Right renal cortex interstitium (tissue), 3 donors: ENCODE results near the gene RBM41. TPM values are rescaled to one million over a fixed set of nuclear protein-coding genes. Genes with fewer than 3 reads are reported as not detected.
"Not testable (repeated sequence)": the region's sequence is repeated elsewhere in the genome, so short reads cannot be mapped to it uniquely, and the experiment has no call there.

ENCODE experiments used
- DNase-seq, 3 donors: peaks; one replicate each; pipeline ENCODE4 v3.0.0-alpha.2; 2013; ENCODE audit warnings: low read depth in 3 of 3, low spot score in 2 of 3
- polyA plus RNA-seq, 3 donors: library from polyadenylated mRNA; unstranded; fragments of 120-200 nt; gene quantifications; one replicate each; pipeline ENCODE4 v1.2.1, GENCODE V29; 2013; ENCODE audit not compliant: insufficient read length in 3 of 3

RBM41 gene
- polyA plus RNA-seq, result 10 to 100 TPM; 21.1 to 23.4 (median 21.2) TPM

DNA sequence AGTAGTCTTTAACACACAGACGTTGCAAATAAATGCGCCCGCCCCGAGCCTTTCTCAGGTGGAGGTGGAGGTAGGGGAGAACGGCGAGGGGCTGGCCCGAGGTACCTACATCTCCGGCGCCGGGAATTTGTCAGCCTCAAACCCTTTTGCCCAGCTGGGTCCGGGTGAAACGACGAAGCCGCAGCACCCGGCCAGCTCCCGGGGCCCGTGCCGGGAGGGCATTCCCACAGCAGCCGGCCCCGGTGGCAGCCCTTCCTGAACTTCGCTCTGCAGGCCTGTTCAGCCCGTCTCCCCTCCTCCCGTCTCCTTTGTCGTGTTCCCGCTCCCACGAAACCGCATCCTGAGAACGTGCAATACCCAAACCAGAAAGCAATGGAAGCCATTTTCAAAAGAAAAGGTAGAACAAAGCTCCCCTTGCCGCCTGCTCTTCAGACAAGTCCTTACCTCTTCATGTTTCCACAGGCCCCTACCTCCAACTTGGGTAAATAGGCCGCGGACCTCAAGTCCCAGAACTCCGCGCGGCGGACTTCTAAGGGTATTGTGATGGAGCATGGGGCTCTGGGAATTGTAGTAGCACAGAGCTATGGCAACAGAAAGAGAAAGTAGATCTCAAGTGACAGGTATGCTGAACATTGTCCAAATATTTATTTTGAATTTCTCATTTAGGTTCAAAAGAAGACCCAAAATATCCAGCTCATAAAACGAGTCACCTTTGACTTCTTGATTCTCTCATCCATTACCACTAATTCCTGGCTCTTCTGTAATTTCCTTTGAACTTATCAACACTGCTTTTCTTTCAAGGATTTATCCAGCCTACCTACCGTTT is at the start of gene RBM41:
Gene RBM41 (minus strand): TSS at position 501 of the 826 bp plus-strand sequence. CDS start 49 bp downstream, at position 452.
- DNase-seq, result peak; percentile 38 to 63 (median 55)

DNA sequence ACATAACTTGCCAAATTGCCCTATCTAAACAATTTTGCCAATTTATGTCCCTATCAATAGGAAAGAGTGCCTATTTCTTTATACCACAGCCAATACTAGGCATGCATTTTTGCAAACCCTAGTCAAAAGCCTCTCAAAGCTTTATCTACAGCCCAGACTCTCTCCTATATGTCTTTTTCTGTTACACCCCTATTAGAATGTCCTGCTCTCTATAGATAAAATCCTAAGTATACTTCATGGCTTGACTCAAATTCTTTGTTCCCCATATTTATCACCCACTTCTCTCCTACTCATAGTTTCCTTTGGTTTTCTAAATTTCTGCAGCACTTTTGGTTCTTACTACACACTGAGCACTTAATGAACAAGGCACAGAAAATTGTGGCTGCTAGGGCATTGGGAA is 49.6 kb upstream of the RBM41 start:
- no peak for DNase-seq

GRCh38 chrX:107167163-107167921 is 48.7 kb upstream of the RBM41 start:
- no peak for DNase-seq

DNA sequence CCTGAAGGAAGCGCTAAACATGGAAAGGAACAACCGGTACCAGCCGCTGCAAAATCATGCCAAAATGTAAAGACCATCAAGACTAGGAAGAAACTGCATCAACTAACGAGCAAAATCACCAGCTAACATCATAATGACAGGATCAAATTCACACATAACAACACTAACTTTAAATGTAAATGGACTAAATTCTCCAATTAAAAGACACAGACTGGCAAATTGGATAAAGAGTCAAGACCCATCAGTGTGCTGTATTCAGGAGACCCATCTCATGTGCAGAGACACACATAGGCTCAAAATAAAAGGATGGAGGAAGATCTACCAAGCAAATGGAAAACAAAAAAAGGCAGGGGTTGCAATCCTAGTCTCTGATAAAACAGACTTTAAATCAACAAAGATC is 39.0 kb upstream of the RBM41 start:
- DNase-seq, result not testable (repeated sequence)

DNA sequence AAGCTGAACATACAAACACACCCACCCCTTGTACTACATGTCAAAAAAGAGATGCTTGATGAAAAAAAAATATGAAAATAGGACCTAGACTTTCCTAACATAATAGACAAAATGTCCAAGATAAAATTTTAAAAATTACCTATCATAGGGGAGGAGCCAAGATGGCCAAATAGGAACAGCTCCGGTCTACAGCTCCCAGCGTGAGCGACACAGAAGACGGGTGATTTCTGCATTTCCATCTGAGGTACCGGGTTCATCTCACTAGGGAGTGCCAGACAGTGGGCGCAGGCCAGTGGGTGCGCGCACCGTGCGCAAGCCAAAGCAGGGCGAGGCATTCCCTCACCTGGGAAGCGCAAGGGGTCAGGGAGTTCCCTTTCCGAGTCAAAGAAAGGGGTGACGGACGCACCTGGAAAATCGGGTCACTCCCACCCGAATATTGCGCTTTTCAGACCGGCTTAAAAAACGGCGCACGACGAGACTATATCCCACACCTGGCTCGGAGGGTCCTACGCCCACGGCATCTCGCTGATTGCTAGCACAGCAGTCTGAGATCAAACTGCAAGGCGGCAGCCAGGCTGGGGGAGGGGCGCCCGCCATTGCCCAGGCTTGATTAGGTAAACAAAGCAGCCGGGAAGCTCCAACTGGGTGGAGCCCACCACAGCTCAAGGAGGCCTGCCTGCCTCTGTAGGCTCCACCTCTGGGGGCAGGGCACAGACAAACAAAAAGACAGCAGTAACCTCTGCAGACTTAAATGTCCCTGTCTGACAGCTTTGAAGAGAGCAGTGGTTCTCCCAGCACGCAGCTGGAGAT is 37.2 kb upstream of the RBM41 start:
- DNase-seq, result not testable (repeated sequence)

DNA sequence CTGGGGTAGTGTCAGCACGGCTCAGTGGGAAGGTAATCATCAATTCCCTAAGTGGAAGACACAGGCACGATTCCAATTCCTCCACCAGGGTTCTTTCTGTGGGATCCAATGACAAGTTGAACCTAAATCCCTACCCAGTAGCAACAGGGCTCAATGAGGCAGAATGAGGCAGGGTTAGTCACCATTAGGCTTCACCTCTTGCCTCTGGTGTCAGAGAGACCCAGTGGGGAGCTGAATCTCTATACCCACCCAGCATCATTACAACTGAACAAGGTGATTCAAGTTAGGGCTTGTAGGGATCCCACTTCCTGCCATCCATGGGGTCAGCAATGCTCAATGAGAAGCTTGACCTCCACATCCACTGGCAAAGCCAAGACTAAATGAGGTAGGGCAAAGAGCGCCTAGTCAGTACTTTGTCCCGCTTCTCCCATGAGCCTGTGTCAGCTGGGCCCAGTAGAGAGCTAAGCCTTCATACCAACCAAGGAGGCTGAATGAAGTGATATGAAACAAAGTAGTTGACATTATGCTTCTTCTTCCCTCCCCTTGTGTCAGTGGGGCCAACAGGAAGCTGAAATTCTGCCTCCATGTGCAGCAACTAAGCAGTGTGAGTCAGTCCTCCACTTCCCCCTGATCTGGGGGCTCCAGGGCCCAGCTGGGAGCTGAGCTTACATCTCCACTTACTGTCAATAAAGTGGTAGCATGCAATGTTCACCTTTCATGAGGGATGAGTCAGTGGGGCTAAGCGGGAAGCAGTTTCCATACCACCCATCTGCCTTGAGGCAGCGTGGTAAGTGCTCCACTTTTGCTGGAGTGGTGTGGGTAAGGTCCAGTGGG is 36.4 kb upstream of the RBM41 start:
- DNase-seq, result no peak

- no peak for DNase-seq
Measured at GRCh38 chrX:107153005-107153404, 34.4 kb upstream of the RBM41 start.

GRCh38 chrX:107146670-107147069 is 28.0 kb upstream of the RBM41 start:
- no peak for DNase-seq

- DNase-seq, result no peak
Measured at GRCh38 chrX:107135965-107136307, 17.3 kb upstream of the RBM41 start.

DNA sequence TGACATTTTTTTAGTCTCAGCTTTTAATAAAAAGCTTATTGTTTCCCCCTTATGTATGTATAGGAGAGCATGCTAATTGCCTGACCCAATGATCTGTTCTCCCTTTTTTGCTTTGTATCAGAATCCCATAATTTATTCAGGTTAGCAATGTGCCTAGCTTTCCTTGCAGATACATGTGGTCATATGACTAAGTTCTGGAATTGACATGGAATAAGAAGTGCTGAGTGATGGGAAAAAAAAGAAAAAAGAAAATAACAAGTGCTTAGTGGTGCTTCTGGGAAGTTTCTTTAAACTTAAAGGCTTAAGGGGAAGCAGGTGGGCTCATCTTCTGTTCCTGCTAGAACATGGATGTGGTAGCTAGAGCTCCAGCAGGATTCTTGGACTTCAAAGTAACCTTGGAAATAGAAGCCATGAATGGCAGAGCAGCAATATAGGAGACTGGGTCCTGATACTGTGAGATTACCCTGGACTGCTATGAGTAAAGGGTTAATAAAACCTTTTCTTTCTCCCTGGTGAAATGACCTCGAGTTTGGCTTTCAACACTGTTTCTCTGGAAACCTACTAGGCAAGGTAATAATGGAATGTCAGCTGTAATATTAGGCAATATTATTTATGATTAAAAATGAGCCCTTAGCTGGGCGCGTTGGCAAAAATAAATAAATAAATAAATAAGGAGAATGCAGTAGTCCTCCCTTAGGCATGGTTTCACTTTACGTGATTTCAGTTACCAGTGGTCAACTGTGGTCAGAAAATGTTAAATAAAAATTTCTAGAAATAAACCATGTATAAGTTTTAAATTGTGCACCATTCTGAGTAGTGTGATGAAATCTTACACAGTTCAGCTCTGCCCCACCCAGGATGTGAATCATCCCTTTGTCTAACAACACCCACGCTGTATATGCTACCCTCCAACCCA is 16.7 kb upstream of the RBM41 start:
- no peak for DNase-seq

DNA sequence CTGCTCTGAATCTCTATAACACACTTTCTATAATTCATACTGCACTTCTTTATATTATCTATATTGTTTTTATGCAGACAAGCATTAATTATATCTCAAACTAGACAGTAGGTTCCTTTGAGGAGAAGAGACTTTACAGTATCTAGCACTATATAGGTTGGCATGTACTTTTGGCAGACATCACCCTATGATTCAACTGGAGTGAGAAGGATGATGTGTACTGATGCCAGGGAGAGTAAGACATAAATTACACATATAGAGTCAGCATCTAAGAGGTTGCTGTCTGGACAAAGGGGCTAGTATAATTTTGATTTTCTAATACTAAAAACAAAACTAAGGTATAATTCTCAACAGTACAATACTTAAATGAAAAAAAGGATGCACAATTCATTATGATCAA is 5.1 kb upstream of the RBM41 start:
- no peak for DNase-seq

DNA sequence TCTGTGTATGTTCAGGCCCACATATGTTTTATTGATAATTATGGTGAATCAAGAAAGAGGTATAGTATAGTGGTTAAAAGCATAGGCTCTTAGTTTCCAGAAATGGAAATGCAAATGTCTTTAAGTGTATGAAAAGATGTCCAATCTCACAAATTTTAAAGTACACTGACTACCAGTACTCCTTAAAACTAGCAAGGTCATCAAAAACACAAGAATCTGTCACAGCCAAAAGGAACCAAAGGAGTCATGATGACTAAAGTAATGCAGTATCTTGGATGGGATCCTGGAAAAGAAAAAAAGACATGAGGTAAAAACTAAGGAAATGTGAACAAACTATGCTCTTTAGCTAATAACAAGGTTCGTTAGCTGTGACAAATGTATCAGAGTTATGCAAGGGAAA is 661 bp upstream of the RBM41 start:
- no peak for DNase-seq

DNA sequence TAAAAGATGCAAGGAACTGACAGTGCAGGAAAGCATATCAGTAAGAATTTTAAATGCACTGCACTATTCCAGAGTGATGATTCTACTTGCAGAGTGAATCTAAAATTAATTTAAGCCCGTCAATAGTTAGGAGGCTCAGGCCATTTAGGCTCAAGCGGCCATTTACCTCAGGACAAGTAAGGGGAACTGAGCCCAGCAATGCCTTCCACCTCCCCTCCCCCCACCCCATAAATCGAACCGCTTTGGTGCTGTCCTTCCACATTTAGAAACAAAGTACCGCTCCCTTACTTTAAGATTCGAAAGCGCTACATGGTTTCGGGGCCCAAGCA is 665 bp downstream of the RBM41 start:
- DNase-seq, result peak; percentile 0 to 9 (median 1)

DNA sequence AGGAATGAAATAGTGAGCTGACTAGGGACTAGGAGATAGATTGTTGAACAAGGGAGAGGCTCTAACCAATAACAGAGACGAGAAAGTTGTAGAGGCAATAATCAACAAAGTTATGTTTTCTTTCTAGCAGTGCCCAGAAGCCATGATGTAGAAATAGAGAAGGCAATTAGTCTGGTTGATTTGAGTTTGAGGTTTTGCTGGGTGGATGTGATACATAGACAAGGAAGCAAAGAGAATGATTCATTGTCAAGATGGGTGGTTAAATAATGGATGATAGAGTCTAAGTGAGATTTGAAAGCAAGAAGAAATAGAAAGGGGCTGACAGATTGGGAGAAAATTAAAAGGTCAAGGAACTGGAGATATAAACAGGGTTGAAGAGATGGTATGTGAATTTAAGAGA is 11.2 kb downstream of the RBM41 start:
- no peak for DNase-seq

DNA sequence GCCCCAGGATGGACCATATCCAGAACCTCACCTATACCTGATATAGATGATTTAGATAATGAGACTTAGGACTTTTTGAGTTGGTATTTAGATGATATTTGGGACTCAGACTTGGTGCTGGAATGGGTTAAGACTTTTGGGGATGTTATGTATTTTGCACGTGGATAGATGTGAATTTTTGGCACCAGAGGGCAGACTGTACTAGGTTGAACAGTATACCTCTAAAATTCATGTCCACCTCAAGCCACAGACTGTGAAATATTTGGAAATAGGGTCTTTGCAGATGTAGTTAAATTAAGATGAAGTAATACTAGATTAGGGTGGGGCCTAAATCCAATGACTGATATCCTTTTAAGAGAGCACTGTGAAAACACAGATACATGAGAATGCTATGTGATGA is 15.6 kb downstream of the RBM41 start:
- no peak for DNase-seq

DNA sequence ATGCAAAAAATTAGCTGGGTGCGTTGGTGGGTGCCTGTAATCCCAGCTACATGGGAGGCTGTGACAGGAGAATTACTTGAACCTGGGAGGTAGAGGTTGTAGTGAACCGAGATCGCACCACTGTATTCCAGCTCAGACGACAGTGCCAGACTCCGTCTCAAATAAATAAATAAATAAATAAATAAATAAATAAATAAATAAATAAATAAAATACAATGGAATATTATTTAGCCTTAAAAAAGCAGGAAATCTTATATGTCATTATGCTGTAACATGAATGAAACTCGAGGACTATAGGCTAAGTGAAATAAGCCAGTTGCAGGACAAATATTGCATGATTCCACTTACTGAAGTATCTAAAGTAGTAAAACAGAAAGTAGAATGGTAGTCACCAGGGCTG is 42.5 kb downstream of the RBM41 start:
- DNase-seq, result no peak

DNA sequence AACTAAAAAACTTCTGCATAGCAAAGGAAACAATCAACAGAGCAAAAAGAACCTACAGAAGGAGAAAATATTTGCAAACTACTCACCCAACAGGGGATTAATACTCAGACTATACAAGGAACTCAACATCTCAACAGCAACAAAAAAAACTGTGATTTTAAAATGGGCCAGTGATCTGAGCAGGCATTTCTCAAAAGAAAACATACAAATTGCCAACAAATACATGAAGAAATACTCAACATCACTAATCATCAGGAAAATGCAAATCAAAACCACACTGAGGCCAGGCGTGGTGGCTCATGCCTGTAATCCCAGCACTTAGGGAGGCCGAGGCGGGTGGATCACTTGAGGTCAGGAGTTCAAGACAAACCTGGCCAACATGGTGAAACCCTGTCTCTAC is 60.9 kb downstream of the RBM41 start:
- not testable (repeated sequence) for DNase-seq

- DNase-seq, result no peak
Measured at GRCh38 chrX:107054978-107055377, 63.6 kb downstream of the RBM41 start.

GRCh38 chrX:107050195-107050709 is 68.4 kb downstream of the RBM41 start:
- DNase-seq, result no peak
